Jurkat, Clone E6-1 (cell line): Measurements from ENCODE around the gene COL4A4.
"Not testable (repeated sequence)": the region's sequence is repeated elsewhere in the genome, so short reads cannot be mapped to it uniquely, and the experiment has no call there.

Experiments
- DNase-seq: peaks from one replicate; pipeline ENCODE4 v3.0.0-alpha.2; 2011; ENCODE audit warnings: low read depth, low spot score
- H3K4me3 ChIP-seq: 2 replicates; pipeline ENCODE4 v1.5.1; 2011; ENCODE audit warnings: mild to moderate bottlenecking, low read length, control low read depth, moderate library complexity

Gene COL4A4

GRCh38 chr2:227171779-227172178 lies 7.8 kb upstream of the COL4A4 start:
- not testable (repeated sequence) for DNase-seq

DNA sequence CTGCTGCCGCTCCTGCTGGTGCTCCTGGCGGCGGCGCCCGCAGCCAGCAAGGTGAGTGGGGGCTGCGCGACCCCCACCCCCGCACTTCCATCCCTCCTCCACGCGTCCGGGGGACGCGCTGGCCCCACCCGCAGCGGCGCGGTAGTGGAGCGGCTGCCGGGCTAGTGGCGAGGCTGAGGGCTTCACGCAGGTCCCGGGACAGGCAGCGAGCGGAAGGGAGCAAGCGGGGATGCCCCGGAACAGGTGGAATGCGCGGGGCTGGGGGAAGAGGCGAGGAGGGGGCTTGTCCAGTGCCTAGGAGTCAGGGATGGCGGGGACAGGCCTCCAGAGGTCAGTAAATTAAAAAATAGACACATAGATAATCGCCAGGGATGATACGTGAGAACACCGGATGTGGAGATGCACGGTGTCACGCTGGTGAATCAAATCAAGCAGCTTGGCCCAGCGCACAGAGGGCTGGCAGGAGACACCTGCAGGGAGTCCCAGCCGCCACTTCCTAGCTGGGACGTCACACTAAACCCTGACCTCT lies 822 bp upstream of the COL4A4 start:
- DNase-seq, result peak; percentile 52
- H3K4me3 ChIP-seq, result peak overlapping the region; percentile 50

More at GRCh38 chr2:227171779-227172178, 7.8 kb upstream of the COL4A4 start:
- not testable (repeated sequence) for H3K4me3 ChIP-seq

GRCh38 chr2:227163485-227163997 lies 464 bp downstream of the COL4A4 start:
- DNase-seq, result no peak
- no peak overlapping the region; the same call in 1 of the 2 replicates for H3K4me3 ChIP-seq

DNA sequence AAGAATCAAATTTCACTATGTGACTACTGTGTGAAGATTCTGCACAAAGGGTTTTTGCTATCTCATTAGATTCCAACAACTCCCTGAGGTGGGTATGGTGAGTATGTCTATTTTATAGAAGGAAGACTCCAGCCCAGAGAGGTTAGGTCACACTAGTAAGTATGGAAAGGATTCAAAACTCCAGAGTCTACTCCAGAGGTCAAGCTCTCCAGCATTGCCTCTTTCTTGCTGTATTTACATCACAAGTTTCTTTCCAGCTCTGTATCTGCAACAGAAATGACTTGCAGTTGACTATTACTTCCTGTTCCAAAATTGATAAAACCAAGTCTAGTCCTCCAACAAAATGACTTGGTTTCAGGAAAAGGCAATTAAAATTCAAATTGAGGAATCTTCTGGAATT lies 2.1 kb downstream of the COL4A4 start:
- H3K4me3 ChIP-seq, result no peak overlapping the region
- no peak for DNase-seq

DNA sequence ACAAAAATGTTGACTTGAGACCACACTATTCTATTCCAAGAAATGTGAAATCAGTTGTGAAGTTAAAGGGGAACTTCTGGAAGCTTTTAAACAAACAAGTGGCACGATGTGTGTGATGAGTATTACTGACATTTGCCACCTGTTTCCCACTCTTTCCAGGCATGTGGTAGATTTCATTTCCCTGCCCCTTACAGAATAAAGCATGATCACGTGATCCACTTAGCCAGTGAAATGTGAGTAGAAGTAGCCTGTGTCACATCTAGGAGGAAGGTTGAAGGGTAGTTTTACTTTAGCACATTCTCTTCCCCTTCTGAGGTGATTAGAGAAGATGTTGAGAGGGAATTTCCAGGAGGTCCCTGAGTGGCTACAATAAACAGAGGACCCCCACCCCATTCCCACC lies 3.8 kb downstream of the COL4A4 start:
- no peak for DNase-seq
- H3K4me3 ChIP-seq, result no peak overlapping the region

DNA sequence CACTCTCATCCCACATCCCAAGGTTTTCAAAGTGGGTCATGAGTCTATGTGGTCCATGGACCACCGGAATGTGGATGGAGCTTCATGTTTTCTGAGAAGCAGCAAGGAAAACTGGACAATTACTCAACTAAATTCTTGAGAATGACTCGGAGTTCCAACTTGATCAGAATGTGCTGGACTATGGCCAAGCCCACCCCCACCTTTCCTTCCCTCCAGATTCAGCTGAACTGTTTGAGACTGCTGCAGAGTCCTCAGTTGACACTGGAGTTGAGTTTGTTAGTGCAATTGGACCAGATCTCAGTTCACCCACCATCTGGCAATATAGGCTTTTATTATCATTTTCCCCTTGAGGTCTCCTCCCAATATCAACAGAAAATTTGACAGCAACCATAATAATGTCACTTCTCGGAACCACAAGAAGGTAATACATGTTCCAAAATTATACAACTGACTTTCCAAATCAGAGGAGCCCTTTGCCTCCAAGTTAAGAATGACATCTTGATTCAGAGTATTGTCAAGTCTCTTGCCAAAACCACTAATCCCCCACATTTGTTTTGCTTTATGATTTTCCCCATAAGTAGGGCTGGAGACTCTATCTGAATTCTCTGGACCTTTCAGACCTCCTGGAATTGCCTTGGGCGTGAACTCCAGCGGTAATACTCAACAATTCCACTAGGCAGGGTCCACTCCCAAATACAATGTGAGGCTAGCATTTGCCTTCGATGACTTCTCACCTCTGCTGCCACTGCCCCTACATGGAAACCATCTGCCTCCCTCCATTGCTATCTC lies 8.8 kb downstream of the COL4A4 start:
- no peak for DNase-seq
- no peak overlapping the region for H3K4me3 ChIP-seq

DNA sequence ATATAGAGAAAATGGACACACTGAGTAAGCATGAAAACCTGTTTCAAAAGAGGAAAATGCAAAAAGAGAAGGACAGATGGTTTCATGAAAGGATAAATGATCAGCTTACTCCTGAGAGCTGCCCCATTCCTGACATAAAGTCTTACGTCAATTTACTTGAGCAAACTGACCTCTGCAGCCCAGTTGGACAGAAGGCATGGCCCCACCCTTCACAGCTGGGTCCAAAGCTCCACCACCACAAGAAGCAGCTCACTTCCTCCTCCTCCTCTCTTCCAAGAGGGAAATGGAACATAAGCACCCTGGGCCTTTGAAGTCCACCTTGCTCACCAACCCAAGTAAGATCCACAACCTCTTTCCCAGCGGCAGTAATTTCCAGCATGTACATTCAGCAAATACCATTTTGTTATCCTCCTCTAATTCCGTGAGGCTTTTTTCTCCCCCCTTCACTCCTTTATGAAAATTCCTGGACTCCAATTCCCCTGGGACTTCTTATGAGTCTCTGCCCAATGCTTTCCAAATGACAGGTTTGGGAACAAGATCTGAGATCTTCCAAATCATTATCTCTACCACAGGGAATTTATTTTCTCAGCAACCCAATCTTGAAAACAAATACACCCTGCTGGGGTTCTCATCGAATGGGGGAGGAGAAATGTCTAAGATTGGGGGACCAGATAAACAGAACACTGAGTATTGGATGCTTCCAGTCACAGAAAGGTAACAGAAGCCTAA lies 10.1 kb downstream of the COL4A4 start:
- DNase-seq, result no peak
- no peak overlapping the region for H3K4me3 ChIP-seq

GRCh38 chr2:227153307-227153706 lies 10.7 kb downstream of the COL4A4 start:
- no peak for DNase-seq
- no peak overlapping the region for H3K4me3 ChIP-seq

GRCh38 chr2:227152093-227152766 lies 11.8 kb downstream of the COL4A4 start:
- no peak for DNase-seq

DNA sequence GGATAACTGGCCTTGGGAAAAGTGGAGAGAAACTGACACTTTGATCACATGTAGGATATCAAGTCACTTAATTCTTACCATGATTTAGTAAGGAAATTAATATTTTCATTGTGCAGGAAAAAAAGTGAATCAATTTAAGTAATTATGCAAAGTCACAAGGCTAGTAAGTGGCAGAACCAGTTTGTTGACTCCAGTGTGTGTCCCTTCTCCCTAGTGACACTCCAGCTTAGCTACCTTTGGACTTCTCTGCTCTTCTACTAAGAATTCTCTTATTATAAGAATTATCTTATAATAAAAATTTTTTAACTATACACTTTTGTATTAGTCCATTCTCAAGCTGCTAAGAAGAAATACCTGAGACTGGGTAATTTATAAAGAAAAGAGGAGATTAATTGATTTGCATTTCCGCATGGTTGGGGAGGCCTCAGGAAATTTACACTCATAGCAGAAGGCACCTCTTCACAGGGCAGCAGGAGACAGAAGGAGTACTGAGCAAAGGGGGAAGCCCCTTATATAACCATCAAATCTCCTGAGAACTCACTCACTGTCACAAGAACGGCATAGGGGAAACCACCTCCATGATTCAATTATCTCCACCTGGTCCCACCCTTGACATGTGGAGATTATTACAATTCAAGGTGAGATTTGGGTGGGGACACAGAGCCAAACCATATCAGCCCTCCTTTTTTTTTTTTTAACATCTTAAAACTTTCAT lies 13.6 kb downstream of the COL4A4 start:
- no peak for DNase-seq
- no peak overlapping the region for H3K4me3 ChIP-seq

More at GRCh38 chr2:227152093-227152766, 11.8 kb downstream of the COL4A4 start:
- H3K4me3 ChIP-seq, result no peak overlapping the region

DNA sequence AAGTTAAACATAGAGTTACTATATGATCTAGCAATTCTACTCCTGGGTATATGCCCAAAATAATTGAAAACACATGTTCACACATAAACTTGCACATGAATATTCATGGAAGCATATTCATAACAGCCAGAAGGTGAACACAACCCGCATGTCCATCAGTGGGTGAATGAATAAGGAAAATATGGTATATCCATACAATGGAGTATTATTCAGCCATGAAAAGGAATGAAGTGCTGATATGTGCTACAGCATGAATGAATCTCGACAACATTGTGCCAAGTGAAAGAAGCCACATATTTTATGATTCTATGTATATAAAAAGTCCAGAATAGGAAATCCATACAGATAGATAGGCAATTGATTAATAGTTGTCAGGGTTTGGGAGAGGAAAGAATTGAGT lies 15.9 kb downstream of the COL4A4 start:
- DNase-seq, result no peak
- no peak overlapping the region for H3K4me3 ChIP-seq

DNA sequence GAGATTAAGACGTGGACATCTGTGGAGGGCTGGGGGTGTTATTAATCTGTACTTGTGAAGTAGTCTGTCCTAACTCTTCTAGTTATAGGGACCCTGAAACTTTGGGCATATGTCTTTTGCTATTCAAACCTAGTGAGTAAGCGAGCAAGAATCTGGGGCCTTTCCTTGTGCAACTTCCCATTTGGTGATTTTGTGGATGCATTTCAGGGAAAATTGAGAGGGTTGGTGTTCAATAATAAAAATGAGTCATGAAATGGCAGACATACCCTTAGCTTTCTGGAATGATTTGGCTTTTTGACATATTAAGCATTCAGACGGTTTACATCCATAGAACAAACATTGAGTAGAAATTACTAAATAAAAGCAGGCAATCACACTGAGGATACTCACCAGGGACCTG lies 17.0 kb downstream of the COL4A4 start:
- no peak for DNase-seq
- H3K4me3 ChIP-seq, result no peak overlapping the region

DNA sequence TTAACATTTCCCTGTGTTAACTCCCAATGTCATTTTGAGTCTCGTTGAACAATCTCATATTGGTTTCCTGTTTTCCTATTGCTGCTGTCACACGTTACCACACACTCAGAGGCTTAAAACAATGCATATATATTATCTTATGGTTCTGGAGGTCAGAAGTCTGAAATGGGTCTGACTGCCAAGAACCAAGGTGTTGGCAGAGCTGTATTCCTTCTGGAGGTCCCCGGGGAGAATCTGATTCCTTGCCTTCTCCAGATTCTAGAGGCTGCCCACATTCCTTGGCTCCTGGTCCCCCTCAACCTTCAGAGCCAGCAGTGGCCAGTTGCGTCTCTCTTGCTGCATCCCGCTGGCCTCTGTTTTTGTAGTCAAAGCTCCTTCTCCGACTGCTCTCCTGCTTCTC lies 17.5 kb downstream of the COL4A4 start:
- DNase-seq, result no peak
- no peak overlapping the region for H3K4me3 ChIP-seq

DNA sequence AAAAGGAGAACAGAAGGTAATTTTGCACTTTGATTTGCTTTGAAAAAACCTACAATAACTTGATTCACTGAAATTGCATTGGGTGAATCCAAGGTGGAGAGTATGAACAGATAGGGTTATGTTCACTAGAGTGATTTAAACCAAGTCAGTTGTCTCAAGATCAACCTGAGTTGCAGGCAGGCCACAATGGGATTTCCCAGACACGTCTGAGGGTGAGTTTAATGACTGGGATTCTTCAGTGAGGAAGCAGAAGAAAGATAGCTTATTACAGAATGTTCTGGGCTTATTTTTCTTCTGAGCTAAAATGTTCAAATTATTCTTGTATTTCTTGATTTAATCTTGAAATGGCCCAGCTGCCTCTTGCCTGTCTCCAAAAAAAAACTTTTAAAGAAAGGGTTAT lies 20.1 kb downstream of the COL4A4 start:
- DNase-seq, result no peak

DNA sequence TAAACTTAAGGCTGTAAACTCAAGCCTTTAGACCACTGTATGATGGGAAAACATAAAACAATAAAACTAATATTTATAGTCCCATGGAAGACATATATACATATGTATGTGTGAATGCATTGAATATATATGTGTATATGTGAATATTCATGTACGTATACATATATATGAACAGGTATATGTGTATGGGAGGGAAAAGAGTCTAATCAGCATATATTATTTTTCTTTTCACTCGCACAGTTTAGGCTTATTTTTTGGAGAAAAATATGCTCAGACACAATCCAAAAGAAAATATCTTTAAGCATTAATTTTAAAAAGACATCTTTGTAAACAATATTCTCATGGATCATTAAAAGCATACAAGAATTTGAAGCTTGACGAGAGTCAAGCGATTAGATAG lies 22.7 kb downstream of the COL4A4 start:
- no peak overlapping the region for H3K4me3 ChIP-seq
- no peak for DNase-seq

More for the DNA sequence above, 20.1 kb downstream of the COL4A4 start:
- H3K4me3 ChIP-seq, result no peak overlapping the region

DNA sequence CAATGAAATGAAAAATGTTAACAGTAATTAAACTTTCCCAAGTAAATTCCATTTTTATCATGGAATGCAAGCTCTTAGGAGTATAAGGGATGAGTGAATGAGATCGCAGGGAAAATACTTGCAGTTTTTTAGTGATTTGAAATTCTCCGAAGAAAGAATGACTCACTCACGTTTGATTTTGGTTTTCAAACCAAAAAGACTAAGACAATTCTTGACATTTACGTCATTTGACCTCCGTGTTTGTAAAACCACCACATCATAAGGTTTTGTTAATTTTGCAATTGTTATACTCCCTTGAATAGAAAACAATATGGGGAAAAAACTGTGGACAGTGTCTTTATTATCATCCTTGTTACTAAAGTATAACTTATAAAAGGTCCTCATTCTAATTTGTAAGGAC lies 29.4 kb downstream of the COL4A4 start:
- no peak overlapping the region for H3K4me3 ChIP-seq
- DNase-seq, result no peak

- H3K4me3 ChIP-seq, result no peak overlapping the region
- no peak for DNase-seq
Observed at GRCh38 chr2:227132986-227133385, 31.0 kb downstream of the COL4A4 start.

- H3K4me3 ChIP-seq, result no peak overlapping the region
- no peak for DNase-seq
Observed at GRCh38 chr2:227130636-227131035, 33.4 kb downstream of the COL4A4 start.

DNA sequence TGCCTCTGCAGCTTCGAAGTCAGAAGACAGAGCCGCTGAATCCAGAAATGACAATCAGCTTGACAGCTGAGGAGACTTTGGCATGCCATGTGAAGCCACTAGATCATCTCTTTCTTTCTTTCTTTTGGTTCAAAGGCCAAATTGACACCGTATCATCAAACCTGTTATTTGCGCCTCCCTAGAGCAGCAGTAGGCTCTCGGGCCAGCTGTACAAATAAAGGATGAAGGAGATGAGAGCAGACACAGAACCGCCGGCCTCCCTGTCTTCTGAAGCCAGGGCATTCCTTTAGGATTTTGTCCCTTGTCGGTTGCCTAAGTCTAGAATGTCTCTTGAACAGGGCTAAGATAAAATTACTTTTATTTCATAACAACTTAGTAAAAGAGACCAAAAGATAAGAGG lies 36.8 kb downstream of the COL4A4 start:
- H3K4me3 ChIP-seq, result no peak overlapping the region
- no peak for DNase-seq
